ENCODE results near the gene SORCS2.

The SORCS2 gene

DNA sequence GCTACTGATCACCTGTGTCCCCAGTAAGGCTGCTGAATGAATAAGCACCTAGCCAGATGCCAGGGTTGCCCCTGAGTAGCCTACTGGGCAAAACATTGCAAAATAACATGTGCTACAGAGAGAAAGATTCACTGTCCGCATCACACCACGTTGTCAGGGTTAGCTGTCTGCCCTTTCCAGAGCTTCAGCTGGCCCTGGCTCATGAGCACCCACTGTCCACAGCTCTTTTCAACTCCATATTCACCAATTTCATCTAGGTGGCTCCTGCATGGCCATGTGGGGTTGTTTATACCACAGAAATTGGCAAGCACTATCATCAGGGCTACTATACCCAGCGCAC is 470.1 kb downstream of the SORCS2 start:
- no peak for DNase-seq

DNA sequence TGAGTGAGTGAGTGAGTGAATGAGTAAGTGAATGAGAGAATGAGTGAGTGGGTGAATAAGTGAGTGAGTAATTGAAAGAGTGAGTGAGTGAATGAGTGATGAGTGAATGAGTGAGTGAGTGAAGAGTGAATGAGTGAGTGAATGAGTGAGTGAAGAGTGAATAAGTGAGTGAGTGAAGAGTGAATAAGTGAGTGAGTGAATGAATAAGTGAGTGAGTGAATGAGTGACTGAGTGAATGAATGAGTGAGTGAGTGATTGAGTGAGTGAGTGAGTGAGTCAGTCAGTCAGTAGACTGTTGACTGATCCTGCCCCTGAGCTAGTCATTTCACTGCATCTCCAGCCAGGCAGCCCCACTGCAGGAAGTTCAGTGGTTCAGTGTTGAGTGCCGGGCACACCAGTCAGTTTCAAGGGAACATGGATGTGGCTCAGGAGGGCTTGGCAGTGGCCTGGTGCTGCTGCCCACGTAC is 470.8 kb downstream of the SORCS2 start:
- DNase-seq, result no peak

DNA sequence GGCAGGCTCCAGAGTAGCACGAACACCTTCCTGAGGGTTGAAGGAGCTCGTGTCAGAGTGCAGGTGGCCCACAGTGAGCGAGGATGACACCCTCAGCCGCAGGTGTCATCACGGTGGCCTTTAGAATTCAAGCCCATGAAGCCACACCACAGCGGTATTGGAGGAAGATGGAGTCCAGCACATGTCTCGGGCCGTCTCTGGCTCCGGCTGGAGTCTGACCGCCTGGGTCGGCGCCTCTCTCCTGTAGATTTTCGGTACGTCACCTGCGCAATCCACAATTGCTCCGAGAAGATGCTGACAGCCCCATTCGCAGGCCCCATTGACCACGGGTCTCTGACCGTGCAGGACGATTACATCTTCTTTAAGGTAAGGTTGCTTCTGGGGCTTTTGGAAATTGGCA is 471.8 kb downstream of the SORCS2 start:
- DNase-seq, result no peak

DNA sequence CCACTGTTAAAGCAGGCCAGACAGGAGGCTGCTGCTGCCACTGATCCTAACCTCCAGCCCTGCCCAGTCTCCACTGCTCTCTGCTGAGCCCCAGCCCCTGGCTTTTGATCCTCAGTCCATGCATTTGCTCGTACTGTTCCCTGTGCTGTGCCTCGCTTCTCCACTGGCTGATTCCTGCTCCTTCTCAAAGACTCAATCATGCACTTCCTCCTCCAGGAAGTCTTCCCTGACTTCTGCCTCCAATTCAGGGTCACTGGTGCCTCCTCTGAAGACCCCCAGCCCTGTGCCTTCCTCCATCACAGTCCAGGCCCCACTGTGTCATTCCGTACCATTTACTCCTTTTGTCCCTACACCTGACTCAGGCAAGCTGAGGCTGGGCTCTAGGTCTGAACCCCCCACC is 473.0 kb downstream of the SORCS2 start:
- DNase-seq, result no peak

DNA sequence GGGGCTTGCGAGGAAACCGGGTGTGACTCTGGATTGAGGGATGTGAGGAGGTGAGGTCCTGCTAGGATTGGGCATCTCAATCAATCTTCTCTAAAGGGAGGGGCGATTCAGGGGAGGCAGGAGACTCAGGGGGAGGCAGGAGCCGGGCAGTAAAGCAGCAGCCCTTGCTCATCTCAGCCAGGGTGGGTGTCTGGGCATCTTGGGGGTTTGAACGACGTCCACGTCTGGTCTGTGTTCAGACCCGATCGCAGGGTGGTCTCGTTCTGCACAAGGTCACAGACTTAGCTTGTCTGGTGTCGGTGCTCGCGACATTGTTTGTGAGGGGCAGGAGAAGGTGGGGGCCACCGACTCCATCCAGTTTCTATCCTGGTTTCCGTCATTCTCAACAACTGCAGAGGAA is 473.7 kb downstream of the SORCS2 start:
- no peak for DNase-seq

DNA sequence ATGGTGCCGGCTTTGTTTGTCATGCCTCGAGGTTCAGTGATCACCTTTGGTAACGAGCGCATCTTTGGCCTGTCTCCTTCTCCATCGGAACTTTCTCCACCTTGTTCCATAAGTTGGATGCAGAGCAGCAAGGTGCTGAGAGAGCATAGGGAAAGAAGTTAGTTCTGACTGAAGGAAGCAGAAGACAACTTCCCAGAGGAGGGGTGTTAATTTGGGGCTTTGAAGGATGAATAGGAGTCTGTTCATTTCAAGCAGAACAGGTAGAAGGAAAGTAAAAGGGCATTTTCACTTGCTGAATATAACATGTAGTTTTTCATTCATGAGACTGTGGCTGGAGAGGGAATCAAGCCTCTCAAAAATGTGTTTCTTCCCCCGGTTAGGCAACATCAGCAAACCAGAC is 474.4 kb downstream of the SORCS2 start:
- DNase-seq, result no peak

DNA sequence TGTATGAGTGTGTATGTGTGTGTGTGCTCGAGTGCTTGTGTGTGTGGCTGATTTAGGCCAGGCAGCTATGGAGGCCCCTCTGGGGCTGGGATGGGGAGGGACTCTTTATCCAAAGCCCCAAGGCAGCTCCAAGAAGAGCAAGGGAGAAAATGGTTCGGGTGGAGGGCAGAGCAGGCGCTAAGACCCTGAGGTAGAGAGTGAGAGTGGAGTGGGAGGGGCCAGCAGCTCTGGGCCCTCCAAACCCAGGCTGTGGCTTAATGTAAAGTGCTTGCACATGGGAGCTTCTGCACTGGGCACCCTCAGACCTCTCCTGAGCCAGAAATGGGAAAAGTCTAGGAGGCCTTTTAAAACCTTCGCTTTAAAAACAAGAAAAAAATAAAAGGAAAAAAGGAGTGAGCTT is 475.9 kb downstream of the SORCS2 start:
- no peak for DNase-seq

DNA sequence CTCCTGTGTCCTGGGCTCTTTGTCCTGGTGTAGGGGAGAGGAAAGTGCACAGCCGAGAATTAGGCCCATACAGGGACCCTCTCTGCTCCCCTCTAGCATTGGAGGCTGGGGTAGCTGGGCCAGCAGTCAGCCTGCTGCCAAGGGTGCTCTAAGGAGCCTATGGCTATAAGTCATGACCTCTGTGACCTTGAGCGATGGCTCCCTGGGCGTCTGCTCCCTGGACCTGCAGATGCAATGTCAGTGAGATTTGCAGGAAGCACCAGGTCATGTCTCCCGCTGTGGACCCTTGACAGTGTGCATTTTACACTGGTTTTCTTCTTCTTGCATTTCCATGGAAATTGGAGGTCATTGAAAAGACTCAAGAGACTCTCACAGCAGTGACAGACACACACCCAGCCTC is 476.5 kb downstream of the SORCS2 start:
- no peak for DNase-seq

DNA sequence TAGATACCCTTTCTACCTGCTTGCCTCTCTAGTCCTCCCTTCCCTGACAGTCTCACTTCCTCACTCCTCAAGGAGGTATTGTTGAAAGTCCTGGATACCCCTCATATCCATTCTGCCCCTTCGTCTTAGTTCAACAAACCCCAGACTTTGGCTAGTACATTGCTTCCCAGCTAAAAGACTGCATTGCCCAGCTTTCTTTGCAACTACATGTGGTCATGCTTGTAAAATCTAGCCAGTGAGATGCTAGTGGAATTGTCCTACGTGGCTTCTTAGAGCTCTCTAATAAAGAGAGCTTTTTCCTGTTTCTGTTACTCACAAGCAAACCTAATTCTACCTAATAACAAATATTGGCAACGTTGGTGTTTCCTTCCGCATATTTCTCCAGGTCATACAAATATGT is 480.3 kb downstream of the SORCS2 start:
- DNase-seq, result no peak

DNA sequence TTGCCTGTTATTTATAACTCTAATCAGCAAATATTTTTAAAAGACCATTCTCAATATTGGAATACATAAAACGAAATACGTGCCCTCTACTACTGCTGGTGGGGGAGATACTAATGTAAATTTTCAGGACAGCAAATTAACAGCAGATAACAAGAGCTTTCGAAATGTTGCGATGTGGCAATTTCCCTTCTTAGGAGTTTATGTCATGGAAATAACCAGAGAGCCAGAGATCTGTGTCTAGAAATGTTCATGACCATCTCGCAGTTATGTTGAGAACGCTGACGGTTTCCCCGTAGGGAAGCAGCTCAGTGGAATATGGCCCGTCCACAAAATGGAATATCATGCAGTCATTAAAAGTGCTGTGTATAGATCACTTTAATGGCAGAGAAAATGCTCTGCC is 480.8 kb downstream of the SORCS2 start:
- DNase-seq, result no peak

DNA sequence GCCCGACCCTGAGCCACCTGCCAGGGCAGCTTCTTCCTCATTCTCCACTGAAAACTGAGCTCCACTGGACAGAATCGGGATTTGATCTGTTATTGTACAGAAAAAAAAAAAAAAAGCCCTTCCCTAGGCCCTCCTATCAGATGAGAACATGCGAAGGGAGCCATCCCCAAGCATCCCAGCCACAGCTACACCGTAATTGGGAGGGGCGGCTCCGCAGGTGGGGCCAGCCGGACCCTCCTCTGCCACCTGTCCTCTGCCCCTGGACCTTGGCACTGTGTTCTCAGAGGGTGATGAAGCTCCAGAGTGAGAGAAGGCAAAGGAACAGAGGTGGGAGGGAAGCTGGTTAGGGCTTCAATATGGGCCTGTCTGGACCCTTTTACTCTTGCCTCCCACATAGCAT is 482.4 kb downstream of the SORCS2 start:
- no peak for DNase-seq

DNA sequence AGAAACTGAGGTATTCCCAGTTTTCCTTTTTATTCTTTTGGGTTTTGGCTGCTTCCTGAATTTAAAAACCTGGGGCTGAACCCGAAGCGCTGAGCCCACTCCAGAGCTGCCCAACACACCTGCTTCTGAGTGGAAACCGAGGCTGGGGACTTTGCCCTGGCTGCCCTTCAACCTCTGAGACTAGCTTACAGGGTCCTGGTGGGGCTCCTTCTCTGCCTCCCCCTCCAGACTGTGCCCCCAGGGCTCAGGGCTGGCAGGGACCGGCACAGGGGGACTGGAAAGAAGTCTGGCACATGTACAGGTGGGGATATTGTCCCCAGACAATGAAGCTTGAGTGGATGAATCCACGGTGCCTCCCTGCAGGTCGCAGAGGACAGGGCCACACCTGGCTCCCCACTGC is 482.8 kb downstream of the SORCS2 start:
- no peak for DNase-seq

DNA sequence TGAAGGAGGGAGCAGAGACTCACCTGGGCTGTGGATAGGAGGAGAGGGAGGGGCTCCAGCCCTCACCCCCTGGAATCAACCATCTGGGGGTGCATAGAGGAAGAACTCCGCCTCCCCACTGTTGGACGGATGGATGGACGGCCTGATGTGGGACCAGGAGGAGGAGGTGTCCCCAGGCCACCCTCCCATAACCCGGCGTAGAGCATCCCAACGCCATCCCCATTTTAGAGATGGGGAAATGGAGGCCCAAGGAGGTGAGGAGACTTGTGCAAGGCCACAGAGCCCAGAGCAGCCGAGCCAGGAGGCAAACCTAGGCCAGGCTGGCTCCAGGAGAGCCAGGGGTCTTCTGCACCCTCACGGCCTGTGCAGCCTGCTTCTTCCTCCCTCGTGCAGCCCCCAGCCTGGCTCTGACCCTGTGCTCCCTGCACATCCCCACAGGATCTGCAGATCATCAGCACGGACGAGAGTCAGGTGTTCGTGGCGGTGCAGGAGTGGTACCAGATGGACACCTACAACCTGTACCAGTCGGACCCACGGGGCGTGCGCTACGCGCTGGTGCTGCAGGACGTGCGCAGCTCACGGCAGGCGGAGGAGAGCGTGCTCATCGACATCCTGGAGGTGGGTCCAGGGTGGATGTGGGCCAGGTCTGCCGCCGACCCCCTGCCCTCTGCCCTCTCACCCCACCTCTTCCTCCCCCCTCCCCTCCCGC is 483.4 kb downstream of the SORCS2 start:
- DNase-seq, result no peak

DNA sequence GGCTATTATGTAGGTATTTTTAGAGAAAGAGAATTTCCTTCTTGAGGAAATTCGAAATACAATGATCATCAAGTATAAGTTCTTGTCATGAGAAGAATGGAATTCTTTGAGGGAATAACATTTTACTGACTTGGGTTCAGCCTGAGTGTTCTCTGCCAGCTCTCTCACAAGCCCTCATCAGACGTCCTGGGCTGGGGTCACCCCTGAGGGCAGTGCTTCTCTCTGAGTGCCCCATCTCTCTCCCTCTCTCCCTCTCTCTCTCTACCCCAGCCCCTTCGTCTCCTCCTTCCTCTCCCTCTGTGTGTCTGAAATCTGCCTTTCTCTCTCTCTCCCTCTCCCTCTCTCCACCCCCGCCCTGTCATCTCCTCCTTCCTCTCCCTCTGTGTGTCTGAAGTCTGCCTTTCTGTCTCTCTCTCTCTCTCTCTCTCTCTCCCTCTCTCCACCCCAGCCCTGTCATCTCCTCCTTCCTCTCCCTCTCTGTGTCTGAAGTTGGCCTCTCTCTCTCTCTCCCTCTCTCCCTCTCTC is 484.1 kb downstream of the SORCS2 start:
- DNase-seq, result no peak

DNA sequence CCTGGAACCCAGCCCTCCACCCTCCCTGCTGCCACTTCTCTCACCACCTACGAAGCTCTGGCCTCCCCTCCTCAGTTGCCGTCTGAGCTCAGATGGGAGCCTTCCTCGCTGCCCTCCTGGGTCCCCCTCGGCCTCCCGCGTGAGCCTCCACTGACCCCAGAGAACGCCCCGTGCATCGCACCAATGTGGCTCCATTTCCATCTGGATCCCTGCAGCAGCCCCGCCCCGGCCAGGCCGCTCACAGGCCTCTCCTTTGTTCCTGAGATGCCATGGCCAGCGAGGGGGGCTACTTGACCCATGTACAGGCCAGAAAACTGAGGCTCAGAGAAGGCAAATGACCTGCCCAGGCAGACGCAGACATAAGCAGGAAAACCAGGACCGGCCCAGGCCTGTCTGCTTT is 484.7 kb downstream of the SORCS2 start:
- DNase-seq, result no peak

DNA sequence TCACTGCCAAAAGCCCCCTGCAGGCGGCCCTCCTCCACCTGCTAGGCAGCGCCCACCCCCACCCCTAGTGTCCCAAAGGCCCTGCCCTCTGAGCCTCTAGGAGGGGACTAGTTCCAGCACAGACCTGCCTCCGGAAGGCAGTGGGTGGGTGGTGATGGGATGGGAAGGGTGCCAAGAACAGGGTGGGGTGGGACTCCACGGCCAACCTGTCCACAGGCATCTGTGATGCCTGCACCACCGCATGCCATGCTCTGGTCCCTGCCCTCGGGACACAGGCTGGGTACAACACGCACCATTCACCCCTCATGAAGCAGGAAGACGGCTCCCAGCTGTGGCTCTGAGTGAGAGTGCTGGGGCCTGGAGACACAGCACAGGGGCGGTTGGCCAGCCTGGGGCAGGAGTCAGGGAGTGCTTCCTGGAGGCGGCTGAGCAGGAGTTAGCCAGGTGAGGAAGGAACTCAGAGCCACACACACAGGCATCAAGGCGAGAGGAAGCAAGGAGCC is 485.5 kb downstream of the SORCS2 start:
- DNase-seq, result no peak

DNA sequence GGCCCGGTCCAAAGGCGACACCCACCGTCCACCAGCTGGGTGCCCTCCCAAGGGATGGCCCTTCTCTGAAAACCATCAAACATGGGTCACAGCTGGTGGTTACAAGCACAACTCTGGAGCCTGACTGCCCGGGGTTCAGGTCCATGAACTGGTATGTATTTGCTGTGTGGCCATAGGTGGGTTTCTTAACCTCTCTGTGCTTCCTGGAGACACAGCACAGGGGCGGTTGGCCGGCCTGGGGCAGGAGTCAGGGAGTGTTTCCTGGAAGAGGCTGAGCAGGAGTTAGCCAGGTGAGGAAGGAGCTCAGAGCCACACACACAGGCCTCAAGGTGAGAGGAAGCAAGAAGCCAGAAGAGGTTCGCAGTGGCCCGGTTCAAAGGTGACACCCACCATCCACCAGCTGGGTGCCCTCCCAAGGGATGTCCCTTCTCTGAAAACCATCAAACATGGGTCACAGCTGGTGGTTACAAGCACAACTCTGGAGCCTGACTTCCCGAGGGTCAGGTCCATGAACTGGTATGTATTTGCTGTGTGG is 486.0 kb downstream of the SORCS2 start:
- no peak for DNase-seq

DNA sequence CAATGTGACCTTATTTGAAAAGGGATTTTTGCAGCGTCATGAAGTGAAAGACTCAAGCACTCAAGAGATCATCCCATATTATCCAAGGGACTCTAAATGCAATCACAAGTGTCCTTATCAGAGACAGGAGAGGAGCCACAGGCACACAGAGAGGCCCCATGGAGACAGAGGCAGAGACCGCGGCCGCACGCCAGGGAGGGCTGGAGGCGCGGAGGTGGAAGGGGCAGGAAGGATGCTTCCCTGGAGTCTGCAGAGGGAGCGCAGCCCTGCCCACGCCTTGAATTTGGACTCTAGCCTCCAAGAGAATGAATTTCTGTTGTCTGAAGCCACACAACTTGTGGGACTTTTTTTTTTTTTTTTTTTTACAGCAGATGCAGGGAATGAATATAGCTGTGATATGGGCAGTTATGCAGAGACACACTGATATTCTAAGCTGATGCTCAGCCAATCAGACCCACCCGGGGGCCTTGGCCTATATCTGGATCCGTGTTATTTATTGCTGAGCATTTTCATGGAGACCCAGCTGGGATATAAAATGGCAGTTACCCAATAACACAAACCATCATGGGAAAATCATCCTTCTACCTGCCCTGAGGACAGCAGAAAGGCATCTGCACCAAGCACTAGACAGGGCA is 487.2 kb downstream of the SORCS2 start:
- no peak for DNase-seq

DNA sequence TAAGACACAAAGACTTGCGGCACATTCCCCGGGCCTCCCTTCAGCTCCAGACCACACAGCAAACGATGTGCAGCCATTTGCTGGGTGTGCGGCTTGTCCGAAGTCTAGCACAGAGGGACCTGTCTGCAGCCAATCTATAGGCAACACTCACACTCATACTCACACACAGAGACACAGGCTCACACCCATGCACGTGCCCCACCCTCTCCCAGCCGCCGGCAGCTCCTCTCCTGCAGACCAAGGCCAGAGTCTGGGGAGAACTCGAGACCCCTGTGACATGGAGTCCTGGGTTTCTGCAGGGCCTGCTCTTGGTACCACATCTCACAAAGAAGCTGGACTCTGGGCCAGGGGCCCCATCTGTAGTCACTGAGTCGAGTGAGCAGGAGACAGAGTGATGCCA is 487.8 kb downstream of the SORCS2 start:
- no peak for DNase-seq

DNA sequence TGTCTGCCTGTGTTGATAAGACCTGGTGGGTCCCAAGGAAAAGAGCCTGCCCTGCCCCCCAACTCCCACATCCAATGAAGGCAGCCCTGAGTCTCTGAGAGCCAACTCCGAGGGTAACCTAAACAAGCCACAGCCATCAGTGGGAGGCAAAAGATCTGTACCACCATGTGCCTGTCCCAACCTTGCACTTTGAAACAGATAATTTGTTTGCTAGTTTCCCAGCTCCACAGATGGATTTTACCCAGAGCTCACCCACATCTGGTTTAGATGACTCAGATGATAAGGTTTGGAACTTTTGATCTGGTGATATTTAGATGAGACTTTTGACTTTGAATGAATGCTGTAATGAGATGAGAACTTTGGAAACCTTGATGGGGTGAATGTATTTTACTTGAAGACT is 488.4 kb downstream of the SORCS2 start:
- DNase-seq, result no peak

DNA sequence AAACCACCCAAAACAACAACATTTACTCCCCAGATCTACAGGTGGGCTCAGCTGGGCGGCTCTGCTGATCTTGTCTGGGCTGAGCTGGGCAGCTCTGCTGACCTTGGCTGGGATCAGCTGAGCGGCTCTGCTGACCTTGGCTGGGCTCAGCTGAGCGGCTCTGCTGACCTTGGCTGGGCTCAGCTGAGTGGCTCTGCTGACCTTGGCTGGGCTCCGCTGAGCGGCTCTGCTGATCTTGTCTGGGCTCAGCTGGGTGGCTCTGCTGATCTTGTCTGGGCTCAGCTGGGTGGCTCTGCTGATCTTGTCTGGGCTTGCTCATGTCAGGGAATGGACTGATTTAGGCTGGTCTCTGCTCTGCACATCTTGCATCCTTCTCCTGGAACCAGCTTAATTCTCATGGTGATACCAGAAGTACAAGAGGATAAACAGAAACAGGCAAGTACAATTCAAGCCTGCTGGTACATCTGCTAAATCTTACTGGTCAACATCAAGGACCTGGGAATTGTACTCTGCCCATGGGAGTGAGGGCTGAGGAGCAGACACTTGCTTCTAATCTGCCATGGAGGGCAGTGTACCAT is 490.9 kb downstream of the SORCS2 start:
- DNase-seq, result no peak

DNA sequence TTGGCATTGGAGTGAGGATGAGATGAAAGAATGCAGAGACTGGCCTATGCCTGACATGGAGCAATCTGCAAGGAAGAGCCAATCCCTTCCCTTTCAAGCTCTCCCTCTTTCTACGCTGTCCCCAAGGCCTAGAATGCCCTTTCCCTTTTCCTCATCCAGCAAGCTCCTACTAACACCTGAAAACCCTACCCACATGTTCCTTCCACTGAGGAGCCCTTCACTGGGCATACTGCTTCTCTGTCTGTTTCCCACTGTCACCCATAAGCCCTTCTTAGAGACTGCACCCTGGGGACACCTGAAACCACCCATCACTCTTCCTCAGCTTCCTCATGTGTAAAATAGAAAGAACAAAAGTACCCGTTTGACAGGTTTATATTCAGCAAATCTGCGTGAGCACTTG is 492.0 kb downstream of the SORCS2 start:
- no peak for DNase-seq

DNA sequence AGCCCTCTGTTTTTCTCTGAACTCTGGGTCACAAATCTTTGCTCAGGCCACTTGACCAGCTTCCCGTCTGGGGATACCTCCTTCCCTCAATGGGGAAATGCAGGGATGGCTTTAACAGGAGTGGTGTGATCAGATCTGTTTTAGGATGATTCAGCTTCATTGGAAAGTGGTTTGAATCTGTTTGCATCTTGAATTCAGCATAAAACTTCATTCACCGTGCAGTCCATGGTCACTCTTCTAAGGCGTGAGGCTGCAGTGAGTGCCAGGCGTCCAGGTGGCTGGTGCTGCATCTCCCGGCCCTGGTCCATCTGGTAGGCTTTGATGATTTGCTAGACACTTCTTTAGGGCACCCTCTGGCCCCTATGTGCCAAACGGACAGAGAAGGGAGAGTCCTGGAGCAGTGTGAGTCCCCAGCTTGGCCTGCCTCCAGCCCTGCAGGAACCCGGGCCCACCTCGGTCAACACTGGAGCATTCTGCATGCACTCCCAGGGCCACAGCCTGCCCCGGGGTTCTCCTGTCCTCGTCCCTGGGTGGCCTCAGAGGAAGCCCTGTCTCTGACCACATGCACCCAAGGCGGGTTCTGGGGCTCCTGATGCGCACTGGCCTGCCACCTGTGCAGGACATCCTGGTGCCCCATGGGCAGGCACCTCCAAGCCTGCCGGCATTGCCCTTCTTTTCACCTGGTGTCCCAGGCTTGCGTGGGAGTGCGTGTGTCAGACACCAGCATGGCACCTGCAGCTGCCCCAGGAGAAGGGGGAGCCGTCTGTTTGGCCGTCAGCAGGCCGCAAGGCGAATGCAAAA is 493.9 kb downstream of the SORCS2 start:
- no peak for DNase-seq
